Endothelial cell (in vitro differentiated cells): Measurements from ENCODE around the gene ZFYVE9. TPM values are rescaled to one million over a fixed set of nuclear protein-coding genes. Genes with fewer than 3 reads are reported as not detected.

Experiments
- DNase-seq: peaks from one replicate; pipeline ENCODE4 v3.0.0; 2021; ENCODE audit warnings: low spot score
- H3K27ac Mint-ChIP-seq: one replicate; pipeline ENCODE4 v1.8.0; 2021; ENCODE audit warnings: mixed read lengths, inconsistent platforms; ENCODE audit not compliant: unreplicated experiment
- H3K27me3 Mint-ChIP-seq: one replicate; pipeline ENCODE4 v1.8.0; 2021; ENCODE audit warnings: mild to moderate bottlenecking, moderate library complexity, mixed read lengths, inconsistent platforms; ENCODE audit not compliant: unreplicated experiment
- H3K36me3 Mint-ChIP-seq: one replicate; pipeline ENCODE4 v1.8.0; 2021; ENCODE audit warnings: mild to moderate bottlenecking, low read depth, mixed read lengths, inconsistent platforms; ENCODE audit not compliant: unreplicated experiment
- H3K4me1 Mint-ChIP-seq: one replicate; pipeline ENCODE4 v1.8.0; 2021; ENCODE audit warnings: mild to moderate bottlenecking, mixed read lengths, inconsistent platforms; ENCODE audit not compliant: unreplicated experiment
- H3K4me3 Mint-ChIP-seq: one replicate; pipeline ENCODE4 v1.8.0; 2021; ENCODE audit warnings: mild to moderate bottlenecking, mixed read lengths, inconsistent platforms; ENCODE audit not compliant: unreplicated experiment
- H3K9me3 Mint-ChIP-seq: one replicate; pipeline ENCODE4 v1.8.0; 2021; ENCODE audit warnings: mixed read lengths, inconsistent platforms; ENCODE audit not compliant: unreplicated experiment
- total RNA-seq: library from RNA; stranded (reverse); fragmentation: NEBNext Ultra II Directional; extraction: Animal tissue kit (Norgen Biotek cat#: 25700); gene quantifications from one replicate; pipeline ENCODE4 v1.2.1, GENCODE V29; 2021; ENCODE audit not compliant: unreplicated experiment
- TF ChIP-seq, protein P1 (sequence below): fragments of 200-600 bp; sonication (generic); IDR thresholded peaks from one replicate; pipeline ENCODE4 v1.5.0; 2021; ENCODE audit warnings: antibody characterized with exemption; ENCODE audit not compliant: unreplicated experiment

Gene ZFYVE9
- total RNA-seq, 1 donor from 2014 or later, result 19.5 TPM

DNA sequence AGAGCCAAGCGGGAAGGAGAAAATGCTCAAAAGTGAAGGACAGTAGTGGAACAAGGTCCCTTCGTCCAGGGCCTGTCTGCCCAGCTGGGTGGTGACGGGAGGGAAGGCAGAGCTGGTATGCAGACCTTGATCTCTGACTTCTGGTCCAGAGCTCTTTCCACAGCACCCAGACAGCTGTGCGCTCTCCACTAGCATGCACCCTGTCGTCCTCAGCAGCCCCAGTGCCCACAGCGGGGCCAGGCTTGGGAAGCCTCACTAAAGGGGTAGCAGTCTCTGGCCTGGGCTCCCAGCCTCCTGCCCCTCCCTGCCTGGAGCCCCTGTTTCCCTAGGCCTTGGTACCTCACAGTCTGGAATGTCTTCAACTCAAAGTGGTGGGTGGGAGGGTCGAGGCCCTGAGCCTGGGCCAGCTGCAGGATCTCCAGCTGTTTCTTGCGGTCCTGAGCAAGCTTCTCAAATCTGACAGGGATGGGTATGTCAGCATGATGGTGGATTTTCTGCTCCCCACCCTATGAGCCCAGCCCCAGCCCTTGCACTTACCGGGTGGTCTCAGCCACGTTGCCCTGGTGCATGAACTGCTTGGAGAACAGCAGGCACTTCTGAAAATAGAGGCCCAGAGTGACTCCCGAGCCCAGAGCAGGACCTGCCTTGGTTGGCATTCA, 214.1 kb downstream of the ZFYVE9 start:
- Mint-ChIP-seq H3K36me3 (peaks cover 54% of the 10 kb centered on the region), H3K27me3 (peaks cover 8% of the 10 kb centered on the region), H3K4me3 (peak overlapping the region; percentile 79), H3K27ac (peak overlapping the region; percentile 30), H3K4me1 (peaks cover 39% of the 10 kb centered on the region), H3K9me3 (no peaks in the 10 kb centered on the region)
- no peak for DNase-seq
- TF ChIP-seq, protein P1, sequence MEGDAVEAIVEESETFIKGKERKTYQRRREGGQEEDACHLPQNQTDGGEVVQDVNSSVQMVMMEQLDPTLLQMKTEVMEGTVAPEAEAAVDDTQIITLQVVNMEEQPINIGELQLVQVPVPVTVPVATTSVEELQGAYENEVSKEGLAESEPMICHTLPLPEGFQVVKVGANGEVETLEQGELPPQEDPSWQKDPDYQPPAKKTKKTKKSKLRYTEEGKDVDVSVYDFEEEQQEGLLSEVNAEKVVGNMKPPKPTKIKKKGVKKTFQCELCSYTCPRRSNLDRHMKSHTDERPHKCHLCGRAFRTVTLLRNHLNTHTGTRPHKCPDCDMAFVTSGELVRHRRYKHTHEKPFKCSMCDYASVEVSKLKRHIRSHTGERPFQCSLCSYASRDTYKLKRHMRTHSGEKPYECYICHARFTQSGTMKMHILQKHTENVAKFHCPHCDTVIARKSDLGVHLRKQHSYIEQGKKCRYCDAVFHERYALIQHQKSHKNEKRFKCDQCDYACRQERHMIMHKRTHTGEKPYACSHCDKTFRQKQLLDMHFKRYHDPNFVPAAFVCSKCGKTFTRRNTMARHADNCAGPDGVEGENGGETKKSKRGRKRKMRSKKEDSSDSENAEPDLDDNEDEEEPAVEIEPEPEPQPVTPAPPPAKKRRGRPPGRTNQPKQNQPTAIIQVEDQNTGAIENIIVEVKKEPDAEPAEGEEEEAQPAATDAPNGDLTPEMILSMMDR, result no peak

DNA sequence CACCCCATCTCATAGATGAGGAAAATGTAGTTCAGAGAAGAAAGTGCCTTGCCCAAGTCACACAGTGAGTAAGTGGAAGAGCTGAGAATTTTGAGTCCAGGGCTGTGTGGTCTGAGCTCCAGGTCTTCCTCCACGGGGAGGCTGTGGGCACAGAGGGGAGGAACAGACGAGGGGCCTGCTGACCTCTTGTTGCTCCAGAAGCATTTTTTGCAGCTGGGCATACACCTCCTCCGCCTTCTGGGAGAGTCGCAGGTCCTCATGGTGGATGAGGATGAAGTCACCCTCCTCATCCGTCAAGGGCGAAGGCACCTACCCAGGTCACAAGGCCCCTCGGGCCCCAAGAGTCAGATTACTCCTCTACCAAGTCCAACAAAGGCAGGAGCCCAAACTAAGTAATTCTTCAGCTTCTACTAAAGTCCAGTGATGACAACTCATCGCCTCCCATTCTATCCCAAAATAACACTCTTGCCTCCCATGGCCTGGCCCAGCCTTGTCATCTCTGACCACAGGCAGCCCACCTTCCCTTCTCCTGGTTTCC, 215.0 kb downstream of the ZFYVE9 start:
- H3K27ac Mint-ChIP-seq, result peak overlapping the region; percentile 85
- H3K36me3 Mint-ChIP-seq, result peaks cover 63% of the 10 kb centered on the region
- no peak for DNase-seq
- H3K4me3 Mint-ChIP-seq, result peak overlapping the region; percentile 79
- H3K9me3 Mint-ChIP-seq, result no peaks in the 10 kb centered on the region
- H3K4me1 Mint-ChIP-seq, result peaks cover 42% of the 10 kb centered on the region
- H3K27me3 Mint-ChIP-seq, result peaks cover 14% of the 10 kb centered on the region
- TF ChIP-seq, protein P1, result no peak

DNA sequence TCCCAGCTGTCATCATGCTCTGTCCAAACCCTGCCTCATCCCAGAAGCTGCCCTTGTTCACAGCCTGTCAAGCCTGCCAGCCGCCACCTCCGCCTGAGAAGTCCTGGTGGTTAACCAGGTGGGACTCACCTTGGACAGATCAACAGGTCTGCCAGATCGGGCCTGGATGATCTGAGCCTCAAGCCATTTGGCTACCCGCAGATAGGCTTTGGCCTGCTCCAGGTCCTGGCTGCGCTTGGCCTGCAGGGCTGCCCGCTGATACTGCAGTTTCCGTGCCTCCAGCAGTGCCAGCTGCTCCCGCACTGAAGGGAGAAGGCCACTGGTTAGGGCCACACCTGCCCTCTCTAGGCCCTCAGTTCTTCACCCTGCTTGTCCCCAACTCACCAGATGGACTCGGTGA, 215.5 kb downstream of the ZFYVE9 start:
- H3K4me1 Mint-ChIP-seq, result peaks cover 41% of the 10 kb centered on the region
- TF ChIP-seq, protein P1, result no peak
- H3K9me3 Mint-ChIP-seq, result no peaks in the 10 kb centered on the region
- H3K27ac Mint-ChIP-seq, result no peak overlapping the region
- peaks cover 14% of the 10 kb centered on the region for H3K27me3 Mint-ChIP-seq
- peaks cover 66% of the 10 kb centered on the region for H3K36me3 Mint-ChIP-seq
- no peak for DNase-seq
- no peak overlapping the region for H3K4me3 Mint-ChIP-seq

DNA sequence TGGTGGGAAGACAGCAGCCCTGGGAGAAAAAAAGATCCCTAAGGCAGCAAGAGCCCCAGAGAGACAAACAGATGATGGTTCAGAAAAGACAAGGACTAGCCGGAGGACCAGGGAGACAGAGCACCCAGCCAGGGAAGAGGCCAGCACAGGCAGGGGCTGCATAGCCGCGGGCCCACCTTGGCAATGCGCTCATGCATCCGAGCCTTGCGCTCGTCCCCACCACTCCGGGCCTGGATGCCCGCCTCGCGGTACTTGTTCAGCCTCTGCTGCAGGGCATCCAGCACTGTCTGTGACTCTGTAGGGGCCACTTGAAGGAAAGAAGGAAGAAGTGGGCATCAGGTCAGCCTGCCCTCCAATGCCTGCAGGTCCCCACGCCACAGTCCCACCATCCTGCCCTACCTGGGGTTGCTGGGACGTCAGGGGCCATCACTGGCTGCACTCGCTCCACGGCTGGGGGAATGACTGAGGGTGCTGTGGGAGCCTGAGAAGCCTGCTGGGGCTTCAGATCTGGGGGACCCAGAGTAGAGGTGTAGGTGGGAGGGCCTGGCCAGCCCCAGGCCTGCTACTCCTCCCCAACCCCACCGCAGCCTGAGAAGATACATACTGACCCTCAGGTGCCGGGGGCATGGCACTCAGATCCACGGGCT, 217.1 kb downstream of the ZFYVE9 start:
- peaks cover 27% of the 10 kb centered on the region for H3K4me1 Mint-ChIP-seq
- H3K9me3 Mint-ChIP-seq, result no peaks in the 10 kb centered on the region
- H3K4me3 Mint-ChIP-seq, result peak overlapping the region; percentile 51
- H3K27me3 Mint-ChIP-seq, result peaks cover 14% of the 10 kb centered on the region
- no peak for DNase-seq
- H3K36me3 Mint-ChIP-seq, result peaks cover 56% of the 10 kb centered on the region
- TF ChIP-seq, protein P1, result no peak
- peak overlapping the region; percentile 61 for H3K27ac Mint-ChIP-seq
